CD1c-positive myeloid dendritic cell (primary cell): ENCODE results near the gene RRP9.
"Not testable (repeated sequence)": the region's sequence is repeated elsewhere in the genome, so short reads cannot be mapped to it uniquely, and the experiment has no call there.

Source experiments
- DNase-seq: peaks from one replicate; pipeline ENCODE4 v3.0.0-alpha.2; 2016; ENCODE audit errors: extremely low spot score

The RRP9 gene

GRCh38 chr3:51941798-51942602, at the start of gene RRP9, which contains the start of gene PARP3:
Gene RRP9, minus strand, starts transcription at chr3:51941904. Its CDS starts 37 bp downstream, at chr3:51941867.
Gene PARP3, plus strand, starts transcription at chr3:51942363. Its CDS starts 993 bp downstream, at chr3:51943356.
- DNase-seq = peak; percentile 100

DNA sequence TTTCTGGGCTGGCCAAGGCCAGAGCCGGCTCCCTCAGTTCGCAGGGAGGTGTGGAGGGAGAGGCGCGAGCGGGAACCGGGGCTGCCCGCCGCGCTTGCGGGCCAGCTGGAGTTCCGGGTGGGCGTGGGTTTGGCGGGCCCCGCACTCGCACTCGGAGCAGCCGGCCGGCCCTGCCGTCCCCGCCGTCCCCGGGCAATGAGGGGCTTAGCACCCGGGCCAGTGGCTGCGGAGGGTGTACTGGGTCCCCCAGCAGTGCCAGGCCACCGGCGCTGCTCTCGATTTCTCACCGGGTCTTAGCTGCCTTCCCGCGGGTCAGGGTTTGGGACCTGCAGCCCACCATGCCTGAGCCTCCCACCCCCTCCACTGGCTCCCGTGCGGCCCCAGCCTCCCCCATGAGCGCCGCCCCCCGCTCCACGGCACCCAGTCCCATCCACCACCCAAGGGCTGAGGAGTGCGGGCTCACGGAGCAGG, 48.8 kb upstream of the RRP9 start:
- not testable (repeated sequence) for DNase-seq

GRCh38 chr3:51988286-51989146, 46.8 kb upstream of the RRP9 start:
- no peak for DNase-seq

GRCh38 chr3:51987568-51987967, 45.9 kb upstream of the RRP9 start:
- DNase-seq = no peak

GRCh38 chr3:51986010-51986947, 44.6 kb upstream of the RRP9 start:
- DNase-seq = no peak

GRCh38 chr3:51985063-51985462, 43.4 kb upstream of the RRP9 start:
- no peak for DNase-seq

DNA sequence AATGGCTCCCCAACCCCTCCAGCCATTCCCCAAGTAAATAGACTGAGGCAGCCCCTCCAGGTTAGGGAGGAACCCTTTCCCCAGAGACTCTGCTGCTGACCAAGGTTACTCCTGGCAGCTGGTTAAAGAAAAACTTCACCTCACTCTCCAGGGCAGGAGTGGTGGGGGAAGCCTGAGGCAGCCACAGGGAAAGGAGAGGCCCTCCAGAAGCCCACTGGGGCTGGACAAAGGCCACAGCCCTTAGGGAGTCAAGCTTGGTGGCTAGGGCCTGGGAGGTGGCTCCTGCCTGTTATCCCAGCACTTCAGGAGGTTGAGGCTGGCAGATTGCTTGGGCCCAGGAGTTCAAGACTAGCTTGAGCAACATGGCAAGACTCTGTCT, 42.6 kb upstream of the RRP9 start:
- no peak for DNase-seq

GRCh38 chr3:51983578-51984268, 42.0 kb upstream of the RRP9 start:
- no peak for DNase-seq

- peak; percentile 92 for DNase-seq
Observed at GRCh38 chr3:51982838-51983577, 41.3 kb upstream of the RRP9 start, which contains the start of gene ACY1. Gene ACY1, plus strand, starts transcription at chr3:51983535. Its CDS starts 530 bp downstream, at chr3:51984065.

GRCh38 chr3:51982352-51982837, 40.7 kb upstream of the RRP9 start:
- DNase-seq = no peak

- no peak for DNase-seq
Observed at GRCh38 chr3:51980253-51980652, 38.5 kb upstream of the RRP9 start.

GRCh38 chr3:51978143-51978502, 36.4 kb upstream of the RRP9 start:
- no peak for DNase-seq

DNA sequence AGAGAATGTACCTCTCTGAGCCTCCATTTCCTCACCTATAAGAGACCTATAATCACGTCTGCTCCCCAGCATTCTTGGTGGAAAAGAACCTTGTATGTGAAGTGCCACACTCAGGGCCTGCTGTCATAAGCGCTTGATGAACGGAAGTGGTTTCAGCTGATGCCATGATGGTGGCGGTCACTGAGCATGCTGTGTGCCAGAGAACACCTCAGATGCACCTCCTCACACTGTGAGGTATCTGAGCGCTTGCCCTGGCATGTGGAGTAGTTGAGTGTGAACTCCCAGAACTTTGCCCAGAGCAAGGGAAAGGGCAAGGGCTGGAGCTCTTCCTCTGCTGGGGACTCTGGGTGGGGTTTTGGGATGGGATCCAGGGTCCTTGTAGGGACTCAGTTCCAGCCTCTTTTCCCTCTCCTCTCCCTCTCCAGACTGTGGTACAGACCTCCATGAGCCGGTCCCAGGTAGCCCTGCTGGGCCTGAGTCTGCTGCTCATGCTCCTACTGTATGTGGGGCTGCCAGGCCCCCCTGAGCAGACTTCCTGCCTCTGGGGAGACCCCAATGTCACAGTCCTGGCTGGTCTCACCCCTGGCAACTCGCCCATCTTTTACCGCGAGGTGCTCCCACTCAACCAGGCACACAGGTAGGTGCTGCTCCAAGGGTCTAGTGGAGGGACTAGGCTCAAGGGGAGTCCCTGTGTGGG, 35.9 kb upstream of the RRP9 start:
- no peak for DNase-seq

GRCh38 chr3:51975852-51976549, 34.3 kb upstream of the RRP9 start:
- DNase-seq = peak; percentile 92

DNA sequence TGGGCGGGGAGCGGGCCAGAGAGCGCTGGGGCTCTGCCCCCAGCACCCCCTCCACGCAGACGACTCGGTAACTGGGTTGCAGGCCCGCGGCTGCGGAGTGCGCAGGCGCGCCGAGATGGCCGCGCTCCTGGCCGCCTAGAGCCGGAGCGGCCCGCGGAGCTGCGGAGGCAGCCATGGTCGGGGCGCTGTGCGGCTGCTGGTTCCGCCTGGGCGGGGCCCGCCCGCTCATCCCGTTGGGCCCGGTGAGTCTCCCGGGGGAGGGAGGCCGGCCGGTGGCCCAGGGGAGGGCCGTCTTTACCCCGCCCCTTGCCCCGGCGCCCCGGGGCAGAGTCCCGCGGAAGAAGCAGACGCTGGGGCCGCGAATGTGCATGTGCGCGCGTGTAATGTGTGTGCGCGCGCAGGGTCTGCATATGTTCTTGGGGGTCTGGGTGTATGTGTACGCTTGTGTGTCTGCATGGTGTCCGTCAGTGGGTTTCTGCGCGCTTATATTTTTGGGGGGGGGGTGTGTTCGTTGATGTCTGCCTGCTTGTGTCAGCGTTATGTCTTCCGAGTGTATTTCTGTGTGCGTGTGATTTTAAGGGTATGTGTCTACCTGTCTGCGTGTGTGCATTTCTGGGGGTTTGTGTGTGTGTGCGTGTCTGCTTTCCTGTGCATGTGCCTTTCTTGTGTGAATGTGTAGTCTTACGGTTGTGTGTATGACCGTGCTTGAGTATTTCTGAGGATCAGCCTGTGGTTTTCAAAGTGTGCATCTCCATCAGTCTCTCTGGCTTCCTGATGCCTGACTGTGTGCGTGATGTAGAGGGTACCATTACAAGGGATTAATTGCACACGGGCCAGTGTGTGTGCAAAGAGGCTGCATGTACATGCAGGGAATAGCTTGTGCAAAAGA, 33.5 kb upstream of the RRP9 start, which contains the start of gene ABHD14A:
Gene ABHD14A, plus strand, starts transcription at position 102 of the 889 bp plus-strand sequence. Its CDS starts 72 bp downstream, at position 174.
- peak; percentile 85 for DNase-seq

DNA sequence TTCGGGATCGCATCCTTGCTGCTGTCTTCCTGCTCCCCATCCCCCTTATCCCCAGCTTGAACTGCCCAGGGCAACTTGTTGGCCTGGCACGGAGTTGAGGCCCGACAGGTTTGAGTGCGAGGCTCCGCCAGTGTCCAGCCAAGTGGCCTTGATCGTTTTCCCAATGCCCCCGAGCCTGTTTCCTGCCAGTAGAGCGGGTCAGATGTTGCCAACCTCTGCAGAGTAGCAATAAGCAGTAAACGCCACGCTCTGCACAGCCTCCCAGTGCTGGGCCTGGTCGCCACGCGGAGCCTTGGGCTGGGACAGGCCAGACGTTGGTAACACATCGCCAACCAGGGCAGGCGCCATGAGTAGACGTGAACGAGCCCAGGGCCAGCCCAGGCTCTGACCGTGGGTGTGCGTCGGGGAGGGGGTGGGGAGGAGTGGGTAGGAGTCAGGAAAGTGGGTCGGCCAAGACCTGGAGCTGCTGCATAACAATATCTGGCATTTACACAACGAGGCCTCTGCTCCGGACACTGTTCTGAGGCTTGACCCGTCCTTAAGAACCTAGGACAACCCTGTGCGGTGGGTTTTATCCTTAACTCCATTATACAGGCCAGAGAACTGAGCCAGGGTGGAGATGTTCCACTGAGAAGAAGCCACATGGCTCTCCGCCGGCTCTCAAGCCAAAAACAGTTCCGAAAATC, 32.7 kb upstream of the RRP9 start:
- DNase-seq = no peak

DNA sequence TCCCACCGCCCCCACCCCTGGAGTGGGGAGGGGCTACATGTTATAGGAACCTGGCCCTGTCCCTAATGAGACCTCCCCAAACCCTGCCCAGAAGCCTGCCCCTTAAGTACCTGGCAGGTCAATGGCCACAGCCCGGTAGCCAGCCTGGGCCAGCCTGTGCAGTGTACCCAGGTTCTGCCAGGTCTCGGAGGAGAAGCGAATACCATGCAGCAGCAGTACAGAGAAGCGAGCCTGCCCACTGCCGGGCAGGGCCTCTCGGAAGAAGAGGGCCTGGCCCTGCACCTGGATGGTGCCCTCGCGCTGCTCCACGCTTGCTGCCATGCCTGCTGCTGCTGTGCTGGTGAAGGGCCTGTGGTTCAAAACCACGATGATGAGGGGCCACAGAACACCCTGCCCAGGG, 29.6 kb upstream of the RRP9 start:
- DNase-seq = no peak
